Measurements from ENCODE around the gene RALGPS2. TPM values are rescaled to one million over a fixed set of nuclear protein-coding genes. Genes with fewer than 3 reads are reported as not detected.

RALGPS2 gene
- polyA plus RNA-seq, 1 of the 3 experiments (the other 2 are of a cell fraction): 5.1 TPM

DNA sequence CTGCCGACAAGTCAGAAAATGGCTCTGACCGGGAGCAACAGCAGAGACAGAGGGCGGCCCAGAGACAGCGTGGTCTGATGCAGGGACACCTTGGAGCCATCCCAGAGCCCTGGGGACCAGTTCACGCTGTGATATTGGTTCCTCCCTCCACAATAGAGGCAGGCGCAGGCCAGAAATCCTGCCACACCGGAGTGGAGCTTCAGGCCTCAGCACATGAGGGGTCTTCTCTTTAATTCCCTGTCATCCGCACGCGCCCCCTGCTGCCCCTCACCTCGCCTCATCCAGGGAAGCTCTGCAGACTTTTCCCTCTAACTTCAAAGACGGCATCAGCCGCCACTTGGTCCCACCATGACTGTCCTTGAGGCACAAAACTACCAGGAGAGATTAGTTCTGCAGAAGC is 221.4 kb downstream of the RALGPS2 start:
- H3K4me1 ChIP-seq (ENCODE audit: control insufficient read depth in 1 of 2, insufficient read depth in 2 of 2, low read depth in 1 of 2, low read length in 1 of 2): peaks cover 0 to 4% of the 10 kb centered on the region in 2 experiments; a peak in 1 of 4 replicates
- no peaks in the 10 kb centered on the region for H3K9me2 ChIP-seq
- WGBS (ENCODE audit: low lambda C conversion rate): 88% methylated on average over 12 of the region's 13 CpGs
- H4K20me1 ChIP-seq (ENCODE audit: insufficient read depth): no peaks in the 10 kb centered on the region
- no peaks in the 10 kb centered on the region for H3K79me2 ChIP-seq (ENCODE audit: insufficient read depth)
- no peak overlapping the region for H2AFZ ChIP-seq (ENCODE audit: low read depth)
- ChIA-PET POLR2A (no interaction called here), CTCF (interaction anchor here (0.8 kb wide), 1 partner anchor 22 kb away, joined by 3 read pairs; no protein-coding TSS in a partner anchor)
- no peak overlapping the region for H3K4me2 ChIP-seq
- H3K9ac ChIP-seq: no peak overlapping the region
- H3F3A ChIP-seq (replicated peaks; ENCODE audit: insufficient read depth): no peaks in the 10 kb centered on the region
- no peak overlapping the region for H3K4me3 ChIP-seq (ENCODE audit: low read depth in 2 of 2, low read length in 1 of 2)
- H3K9me3 ChIP-seq: no peaks in the 10 kb centered on the region
- TF ChIP-seq MAX (IDR thresholded peaks at IDR 0.05; ENCODE audit: low read depth) (no peak), GATA2 (CRISPR knock-in tag; IDR thresholded peaks at IDR 0.05) (no peak)
- TF ChIP-seq, protein P1, sequence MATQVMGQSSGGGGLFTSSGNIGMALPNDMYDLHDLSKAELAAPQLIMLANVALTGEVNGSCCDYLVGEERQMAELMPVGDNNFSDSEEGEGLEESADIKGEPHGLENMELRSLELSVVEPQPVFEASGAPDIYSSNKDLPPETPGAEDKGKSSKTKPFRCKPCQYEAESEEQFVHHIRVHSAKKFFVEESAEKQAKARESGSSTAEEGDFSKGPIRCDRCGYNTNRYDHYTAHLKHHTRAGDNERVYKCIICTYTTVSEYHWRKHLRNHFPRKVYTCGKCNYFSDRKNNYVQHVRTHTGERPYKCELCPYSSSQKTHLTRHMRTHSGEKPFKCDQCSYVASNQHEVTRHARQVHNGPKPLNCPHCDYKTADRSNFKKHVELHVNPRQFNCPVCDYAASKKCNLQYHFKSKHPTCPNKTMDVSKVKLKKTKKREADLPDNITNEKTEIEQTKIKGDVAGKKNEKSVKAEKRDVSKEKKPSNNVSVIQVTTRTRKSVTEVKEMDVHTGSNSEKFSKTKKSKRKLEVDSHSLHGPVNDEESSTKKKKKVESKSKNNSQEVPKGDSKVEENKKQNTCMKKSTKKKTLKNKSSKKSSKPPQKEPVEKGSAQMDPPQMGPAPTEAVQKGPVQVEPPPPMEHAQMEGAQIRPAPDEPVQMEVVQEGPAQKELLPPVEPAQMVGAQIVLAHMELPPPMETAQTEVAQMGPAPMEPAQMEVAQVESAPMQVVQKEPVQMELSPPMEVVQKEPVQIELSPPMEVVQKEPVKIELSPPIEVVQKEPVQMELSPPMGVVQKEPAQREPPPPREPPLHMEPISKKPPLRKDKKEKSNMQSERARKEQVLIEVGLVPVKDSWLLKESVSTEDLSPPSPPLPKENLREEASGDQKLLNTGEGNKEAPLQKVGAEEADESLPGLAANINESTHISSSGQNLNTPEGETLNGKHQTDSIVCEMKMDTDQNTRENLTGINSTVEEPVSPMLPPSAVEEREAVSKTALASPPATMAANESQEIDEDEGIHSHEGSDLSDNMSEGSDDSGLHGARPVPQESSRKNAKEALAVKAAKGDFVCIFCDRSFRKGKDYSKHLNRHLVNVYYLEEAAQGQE (IDR thresholded peaks at IDR 0.05; ENCODE audit: low read depth, low read length): no peak
- H3K27ac ChIP-seq (ENCODE audit: low read depth in 2 of 2, low read length in 1 of 2): no peak overlapping the region
- H3K27me3 ChIP-seq (ENCODE audit: insufficient read depth): no peaks in the 10 kb centered on the region
- H3K36me3 ChIP-seq (replicated peaks in 1 of 2; ENCODE audit: control insufficient read depth in 1 of 2, insufficient read depth in 2 of 2, low read length in 1 of 2): no peaks in the 10 kb centered on the region
- no peak for DNase-seq

DNA sequence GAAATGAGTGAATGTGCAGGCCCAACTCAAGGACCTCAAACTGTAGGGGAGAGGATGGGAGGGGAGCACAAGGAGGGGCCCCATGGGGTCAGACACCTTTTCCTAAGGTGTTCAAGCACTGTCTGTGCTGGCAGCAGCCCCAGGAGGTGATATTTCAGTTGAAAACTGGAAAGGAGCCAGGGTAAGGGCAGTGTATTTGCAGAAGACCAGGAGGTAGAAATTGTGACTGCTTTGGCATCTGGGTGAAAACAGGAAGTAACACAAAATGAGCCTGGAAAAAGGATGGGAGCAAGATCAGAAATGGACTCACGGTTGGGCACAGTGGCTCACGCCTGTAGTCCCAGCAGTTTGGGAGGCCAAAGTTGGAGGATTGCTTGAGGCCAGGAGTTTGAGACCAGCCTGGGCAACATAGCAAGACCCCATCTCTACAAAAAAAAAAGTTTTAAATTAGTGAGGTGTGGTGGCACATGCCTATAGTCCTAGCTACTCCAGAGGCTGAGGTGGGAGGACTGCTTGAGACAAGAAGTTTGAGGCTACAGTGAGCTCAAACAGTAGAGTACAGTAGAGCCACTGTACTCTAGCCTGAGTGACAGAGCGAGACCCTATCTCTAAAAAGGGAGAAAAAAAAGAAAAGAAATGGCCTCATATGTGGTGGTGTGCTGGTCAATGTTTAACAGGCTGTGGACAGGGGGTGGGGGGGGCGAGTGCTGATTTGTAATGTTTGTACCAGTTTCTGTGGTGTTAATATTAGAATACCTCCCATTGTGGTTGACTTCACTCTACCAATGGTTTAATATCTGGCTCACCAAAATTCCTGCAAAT is 222.0 kb downstream of the RALGPS2 start:
- Histone ChIP-seq H3K36me3 (replicated peaks in 1 of 2; ENCODE audit: control insufficient read depth in 1 of 2, insufficient read depth in 2 of 2, low read length in 1 of 2) (no peaks in the 10 kb centered on the region), H2AFZ (ENCODE audit: low read depth) (no peak overlapping the region), H3K4me2 (no peak overlapping the region), H3K9ac (no peak overlapping the region), H4K20me1 (ENCODE audit: insufficient read depth) (no peaks in the 10 kb centered on the region), H3K27ac (ENCODE audit: low read depth in 2 of 2, low read length in 1 of 2) (no peak overlapping the region), H3K27me3 (ENCODE audit: insufficient read depth) (no peaks in the 10 kb centered on the region), H3K4me3 (ENCODE audit: low read depth in 2 of 2, low read length in 1 of 2) (no peak overlapping the region), H3K79me2 (ENCODE audit: insufficient read depth) (no peaks in the 10 kb centered on the region), H3K4me1 (ENCODE audit: control insufficient read depth in 1 of 2, insufficient read depth in 2 of 2, low read depth in 1 of 2, low read length in 1 of 2) (peaks cover 0 to 8% of the 10 kb centered on the region in 2 experiments; a peak in 1 of 4 replicates), H3K9me3 (no peaks in the 10 kb centered on the region), H3K9me2 (no peaks in the 10 kb centered on the region), H3F3A (replicated peaks; ENCODE audit: insufficient read depth) (no peaks in the 10 kb centered on the region)
- TF ChIP-seq USF1 (IDR thresholded peaks at IDR 0.05; ENCODE audit: borderline replicate concordance, low read depth): no peak
- TF ChIP-seq FOXM1 (IDR thresholded peaks at IDR 0.05; ENCODE audit: low read depth): no peak
- no peak for TF ChIP-seq RAD21 (IDR thresholded peaks at IDR 0.05; ENCODE audit: low read length)
- TF ChIP-seq ELF1 (IDR thresholded peaks at IDR 0.05): no peak
- TF ChIP-seq, protein P2, sequence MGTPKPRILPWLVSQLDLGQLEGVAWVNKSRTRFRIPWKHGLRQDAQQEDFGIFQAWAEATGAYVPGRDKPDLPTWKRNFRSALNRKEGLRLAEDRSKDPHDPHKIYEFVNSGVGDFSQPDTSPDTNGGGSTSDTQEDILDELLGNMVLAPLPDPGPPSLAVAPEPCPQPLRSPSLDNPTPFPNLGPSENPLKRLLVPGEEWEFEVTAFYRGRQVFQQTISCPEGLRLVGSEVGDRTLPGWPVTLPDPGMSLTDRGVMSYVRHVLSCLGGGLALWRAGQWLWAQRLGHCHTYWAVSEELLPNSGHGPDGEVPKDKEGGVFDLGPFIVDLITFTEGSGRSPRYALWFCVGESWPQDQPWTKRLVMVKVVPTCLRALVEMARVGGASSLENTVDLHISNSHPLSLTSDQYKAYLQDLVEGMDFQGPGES (IDR thresholded peaks at IDR 0.05; ENCODE audit: low read depth, low read length): no peak
- TF ChIP-seq CTCF (IDR thresholded peaks at IDR 0.05): no peak
- POLR2A ChIA-PET: no interaction called here
- DNase-seq: no peak
- CTCF ChIA-PET: no interaction called here
- 60% methylated on average over 4 of the region's 4 CpGs for WGBS (ENCODE audit: low lambda C conversion rate)
